ENCODE measurements around the gene HAP1.

DNA sequence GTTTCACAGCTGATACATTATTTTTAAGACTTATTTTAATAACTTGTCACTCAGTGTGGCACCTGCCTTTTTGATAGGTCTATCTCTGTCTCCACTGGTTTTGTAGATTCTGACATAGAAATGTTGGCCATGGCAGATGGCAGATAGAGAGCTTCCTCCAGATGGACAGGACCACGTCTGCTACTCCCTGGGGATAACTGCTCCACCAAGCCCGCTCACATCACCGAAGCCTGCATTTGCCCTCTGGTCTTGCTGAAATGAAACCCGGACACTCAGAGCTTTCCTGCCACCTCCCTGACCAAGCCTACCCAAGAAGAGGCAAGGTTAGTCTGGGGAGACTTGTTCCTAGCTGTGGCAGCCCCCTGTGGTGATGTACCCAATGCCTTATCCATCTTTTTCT lies 16.4 kb upstream of the HAP1 start:
- no peak for TF ChIP-seq CTCF (IDR thresholded peaks at IDR 0.05)
- TF ChIP-seq POLR2AphosphoS5 (IDR thresholded peaks at IDR 0.05): no peak
- TF ChIP-seq POLR2A (IDR thresholded peaks at IDR 0.05): no peak

All from breast epithelium (tissue), 3 donors.